GM18867 (cell line): ENCODE measurements around the gene BICRA.
A peak's percentile ranks its signal among the peaks of the same experiment; 100 is the strongest.

Source experiments
- ATAC-seq: cut with Tn5 transposase; IDR thresholded peaks from one replicate; pipeline ENCODE4 v1.9.1; 2021; ENCODE audit warnings: mild to moderate bottlenecking, moderate library complexity; ENCODE audit not compliant: unreplicated experiment

Gene BICRA

DNA sequence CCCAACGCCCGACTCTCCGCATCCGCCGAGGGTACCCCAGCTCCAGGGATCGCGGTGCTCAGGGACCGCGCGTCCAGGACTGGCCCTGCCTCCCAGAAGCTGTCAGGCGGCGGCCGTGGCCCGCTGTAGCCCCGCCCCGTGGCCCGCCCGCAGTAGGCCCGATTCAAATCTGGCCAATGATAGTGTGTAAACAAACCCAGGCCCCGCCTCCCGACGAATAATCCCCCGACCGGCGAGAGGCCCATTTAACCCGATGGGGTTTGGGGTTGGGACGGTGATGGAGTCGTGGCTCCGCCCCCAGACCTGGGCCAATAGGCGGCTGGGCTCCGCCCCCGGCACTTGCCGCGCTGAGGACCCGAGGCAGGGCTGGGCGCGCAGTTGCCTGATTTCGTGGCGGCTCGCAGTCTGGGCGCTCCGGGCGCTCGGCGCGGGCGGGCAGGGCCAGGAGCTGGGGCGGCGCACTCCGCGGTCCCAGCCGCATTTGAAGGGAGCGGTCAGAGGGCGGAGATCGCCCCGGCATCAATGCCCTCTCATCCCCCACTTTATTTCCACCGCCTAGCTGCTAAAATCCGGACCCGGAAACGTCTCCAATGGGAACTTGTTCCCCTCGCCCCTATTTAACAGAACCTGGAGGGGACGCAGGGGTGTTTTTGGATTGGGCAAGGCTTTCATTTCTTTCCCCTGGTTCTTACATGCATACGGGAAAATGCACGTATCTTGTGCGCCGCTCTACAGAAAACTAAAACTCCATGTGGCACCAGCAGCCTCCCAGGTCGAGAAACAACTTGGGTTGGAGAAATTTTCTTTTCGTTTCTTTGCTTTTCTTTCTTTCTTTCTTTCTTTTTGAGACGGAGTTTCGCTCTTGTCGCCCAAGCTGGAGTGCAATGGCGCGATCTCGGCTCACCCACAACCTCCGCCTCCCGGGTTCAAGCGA lies 8.4 kb upstream of the BICRA start:
- ATAC-seq: peak; percentile 94

DNA sequence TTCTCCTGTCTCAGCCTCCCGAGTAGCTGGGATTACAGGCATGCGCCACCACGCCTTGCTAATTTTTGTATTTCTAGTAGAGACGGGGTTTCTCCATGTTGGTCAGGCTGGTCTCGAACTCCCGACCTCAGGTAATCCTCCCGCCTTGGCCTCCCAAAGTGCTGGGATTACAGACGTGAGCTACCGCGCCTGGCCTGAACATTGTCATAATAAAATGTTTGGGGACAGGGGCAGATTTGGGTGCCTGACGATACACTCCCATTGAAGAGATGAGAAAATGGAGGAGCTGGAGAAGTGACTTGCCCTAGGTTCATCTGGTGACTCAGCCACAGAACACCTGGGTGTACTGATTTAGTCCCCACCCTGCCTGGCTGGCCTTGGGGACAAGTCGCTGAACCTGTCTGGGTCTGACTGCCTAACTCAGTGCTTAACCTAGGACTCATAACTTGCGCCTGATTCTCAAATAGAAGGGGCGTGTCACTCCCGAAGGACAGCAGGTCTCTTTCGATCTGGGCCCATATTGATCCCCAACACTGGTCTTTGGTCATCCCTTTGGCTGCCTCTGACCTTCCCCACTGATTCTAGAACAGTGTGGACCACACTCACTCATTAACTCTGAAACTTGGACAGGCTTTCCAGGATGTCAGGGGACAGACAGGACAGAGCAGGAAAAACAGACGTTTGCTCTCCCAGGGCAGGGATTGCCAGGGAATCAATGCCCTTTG lies 7.6 kb upstream of the BICRA start:
- no peak for ATAC-seq

DNA sequence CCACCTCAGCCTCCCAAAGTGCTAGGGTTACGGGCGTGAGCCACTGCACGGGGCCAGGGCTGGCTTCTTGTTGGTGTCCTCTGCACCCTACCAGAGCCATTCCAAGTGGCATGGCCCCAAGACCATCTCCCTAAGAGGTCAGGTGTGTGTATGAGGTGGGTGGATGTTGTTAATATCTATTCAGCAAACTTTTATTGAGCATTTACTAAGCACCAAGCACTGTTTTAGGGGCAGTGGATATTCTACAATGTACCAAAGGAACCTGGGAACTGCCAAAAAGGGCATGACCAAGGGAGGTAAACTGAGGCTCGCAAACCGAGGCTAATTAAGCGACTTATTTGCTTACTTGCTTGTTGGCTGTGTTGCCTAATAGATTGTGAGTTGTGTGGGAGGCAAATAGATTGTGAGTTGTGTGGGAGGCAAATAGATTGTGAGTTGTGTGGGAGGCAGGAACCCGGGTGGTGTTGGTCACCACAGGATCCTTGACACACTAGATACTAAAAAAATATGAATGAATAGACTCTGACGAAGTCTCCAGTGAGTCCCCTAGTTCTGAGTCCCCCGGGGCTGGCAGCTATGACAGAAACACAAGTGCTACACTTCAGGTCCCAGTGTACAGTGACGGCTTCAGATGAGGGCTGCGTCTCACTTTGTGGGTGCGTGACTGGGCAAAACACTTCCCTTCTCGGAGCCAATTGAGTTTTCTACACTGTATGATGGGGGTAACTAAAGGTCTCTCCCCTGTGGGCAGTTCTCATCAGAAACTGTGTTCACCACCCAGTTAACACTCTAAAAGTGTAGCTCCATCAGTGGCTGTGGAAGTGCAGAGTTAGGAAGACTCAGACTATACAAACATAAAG lies 5.0 kb upstream of the BICRA start:
- no peak for ATAC-seq

DNA sequence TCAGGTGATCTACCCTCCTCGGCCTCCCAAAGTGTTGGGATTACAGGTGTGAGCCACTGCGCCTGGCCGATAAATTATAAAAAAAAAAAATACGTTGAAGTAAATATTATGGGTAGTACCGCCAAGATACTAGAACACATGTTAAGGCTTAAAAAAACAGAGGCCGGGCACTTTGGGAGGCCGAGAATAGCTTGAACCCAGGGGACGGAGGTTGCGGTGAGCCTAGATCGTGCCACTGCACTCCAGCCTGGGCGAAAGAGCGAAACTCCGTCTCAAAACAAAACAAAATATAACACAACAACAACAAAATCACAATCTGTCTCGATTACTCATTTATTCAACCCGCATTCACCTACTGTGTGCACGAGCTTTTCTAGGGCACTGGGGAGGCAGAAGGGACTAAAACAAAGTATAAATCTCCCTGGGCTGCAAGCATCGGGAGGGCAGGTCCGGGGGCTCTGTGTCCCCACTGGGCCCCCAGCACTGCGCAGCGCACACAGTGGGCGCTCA lies 1.3 kb upstream of the BICRA start:
- no peak for ATAC-seq

DNA sequence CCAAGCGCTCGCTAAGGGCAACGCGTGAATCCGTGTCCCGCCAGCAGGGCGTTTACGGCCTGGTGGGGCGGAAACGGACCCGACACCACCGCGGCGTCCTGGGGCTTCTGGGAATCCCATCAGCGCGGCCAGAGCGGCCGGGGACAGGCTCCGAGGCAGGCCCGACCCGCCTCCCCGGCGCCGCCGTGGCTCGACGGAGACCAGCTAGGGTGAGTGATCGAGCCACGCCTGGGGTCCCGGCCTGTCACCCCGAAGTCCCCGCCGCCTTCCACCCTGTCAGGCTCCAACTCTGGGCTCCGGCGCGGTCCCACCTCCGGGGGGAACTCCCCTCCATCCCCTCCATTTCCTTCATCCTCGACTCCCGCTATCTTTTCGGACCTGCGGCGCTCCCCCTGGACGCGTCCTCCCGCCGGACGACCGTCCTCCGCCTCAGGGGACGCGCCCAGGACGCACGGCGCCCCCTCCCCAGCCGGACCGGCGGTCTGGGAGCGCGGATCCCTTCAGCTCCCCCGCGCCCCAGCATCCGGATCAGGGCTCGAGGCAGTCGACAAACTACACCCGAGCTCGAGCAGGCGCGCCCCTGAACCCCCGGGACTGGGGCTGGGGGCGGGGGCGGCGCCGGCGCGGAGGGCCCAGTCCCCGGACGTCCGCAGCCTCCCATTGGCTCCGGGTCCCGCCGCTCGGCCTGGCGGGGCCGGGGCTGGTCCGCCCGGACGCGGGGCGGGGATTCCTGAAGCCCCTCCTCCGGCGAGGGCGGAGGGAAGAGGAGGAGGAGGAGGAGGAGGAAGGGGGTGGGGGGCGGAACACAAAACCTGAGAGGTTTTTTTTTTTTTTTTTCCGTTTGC lies 638 bp upstream of the BICRA start:
- peak; percentile 79 for ATAC-seq

GRCh38 chr19:47609906-47610894 lies 1.3 kb downstream of the BICRA start:
- ATAC-seq: no peak

GRCh38 chr19:47610902-47611301 lies 2.0 kb downstream of the BICRA start:
- ATAC-seq: no peak

- ATAC-seq: no peak
These were observed 4.5 kb downstream of the BICRA start for GRCh38 chr19:47613165-47614020.

GRCh38 chr19:47614021-47614295 lies 5.0 kb downstream of the BICRA start:
- ATAC-seq: no peak

DNA sequence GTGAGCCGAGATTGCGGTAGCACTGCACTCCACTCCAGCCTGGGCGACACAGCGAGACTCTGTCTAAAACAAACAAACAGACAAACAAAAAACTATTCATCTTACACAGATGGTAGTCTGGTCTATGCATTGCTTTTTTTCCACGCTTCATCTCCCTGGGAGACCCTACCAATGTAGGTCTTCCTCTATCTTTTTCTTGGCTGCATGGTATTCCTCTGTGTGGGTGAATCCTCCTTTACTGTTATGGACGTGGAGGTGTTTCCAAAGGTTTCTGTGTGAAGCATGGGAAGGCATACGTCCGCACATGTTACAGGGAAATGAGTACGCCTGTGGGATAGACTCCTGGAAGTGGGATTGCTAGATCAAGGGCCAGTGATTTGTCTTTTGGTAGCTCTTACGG lies 5.6 kb downstream of the BICRA start:
- no peak for ATAC-seq

DNA sequence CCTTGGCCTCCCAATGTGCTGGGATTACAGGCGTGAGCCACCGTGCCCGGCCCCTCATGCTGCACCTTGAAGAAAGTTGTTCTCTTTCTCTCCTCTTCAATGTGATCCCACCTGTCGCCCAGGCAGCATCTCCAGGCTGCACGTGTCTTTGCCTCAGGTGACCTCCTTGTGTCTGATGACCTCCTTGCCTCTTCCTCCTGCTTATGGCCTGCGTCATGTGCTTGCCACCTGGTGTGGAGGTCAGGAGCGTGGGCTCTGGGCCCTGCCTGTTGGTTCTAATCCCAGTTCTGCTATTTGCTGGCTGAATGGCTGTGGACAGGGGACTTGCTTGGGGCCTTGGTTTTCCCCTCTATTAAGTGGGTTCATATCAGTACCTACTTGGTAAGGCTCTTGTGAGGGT lies 6.3 kb downstream of the BICRA start:
- no peak for ATAC-seq

- no peak for ATAC-seq
These were observed 6.8 kb downstream of the BICRA start for GRCh38 chr19:47615714-47616113.

DNA sequence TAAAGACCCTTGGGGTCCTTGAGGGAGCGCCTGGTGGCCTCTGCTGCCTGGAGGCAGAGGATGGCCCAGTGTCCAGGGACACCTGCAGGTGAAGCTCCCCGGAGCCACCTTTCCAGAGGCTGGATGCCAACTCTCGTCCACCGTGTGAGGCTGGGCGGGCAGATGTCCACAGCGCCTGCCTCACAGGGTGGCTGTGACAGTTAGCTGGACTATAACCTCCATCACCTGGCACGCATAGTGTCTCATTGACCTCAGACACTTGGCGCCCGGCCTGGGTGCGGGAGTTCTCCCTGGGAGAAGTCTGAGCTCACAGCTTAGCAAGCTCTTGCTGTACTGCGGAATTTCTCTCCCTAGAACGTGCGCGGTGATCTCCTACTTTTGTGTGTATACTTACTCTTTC lies 9.8 kb downstream of the BICRA start:
- ATAC-seq: no peak

- no peak for ATAC-seq
These were observed 10.8 kb downstream of the BICRA start for GRCh38 chr19:47619763-47620162.

DNA sequence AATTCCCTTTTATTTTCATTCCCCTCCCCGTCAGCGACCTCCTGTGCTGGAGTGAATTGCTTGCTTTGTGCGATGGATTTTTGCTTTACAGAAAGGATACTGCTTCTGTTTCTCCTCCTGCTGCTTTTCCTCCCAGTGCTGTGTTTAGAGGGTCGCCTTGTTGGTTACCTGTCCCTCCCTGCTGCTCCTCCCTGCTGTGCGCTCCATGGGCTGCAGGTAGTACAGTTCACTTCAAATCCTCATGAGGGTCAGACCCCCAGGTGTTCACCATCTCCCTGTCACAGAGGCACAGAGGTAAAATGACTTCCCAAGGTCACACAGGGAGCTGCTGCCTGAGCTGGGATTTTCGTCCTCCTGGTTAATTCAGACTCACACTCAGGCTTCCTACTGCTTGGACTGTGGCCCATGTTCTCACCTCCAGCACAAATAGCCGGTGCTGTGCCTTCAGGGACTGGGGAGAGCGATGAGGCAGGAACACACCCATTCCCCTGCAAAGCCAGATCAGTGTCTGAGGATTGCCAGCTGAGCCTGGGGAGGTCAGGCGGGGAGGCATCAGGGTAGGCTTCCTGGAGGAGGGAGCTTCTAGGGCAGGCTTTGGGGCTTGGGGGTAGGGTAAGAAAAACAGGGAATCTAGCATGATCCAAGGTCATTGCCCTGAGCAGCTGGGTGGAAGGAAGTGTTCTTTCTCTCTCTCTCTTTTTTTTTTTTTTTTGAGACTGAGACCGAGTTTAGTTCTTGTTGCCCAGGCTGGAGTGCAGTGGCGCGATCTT lies 14.4 kb downstream of the BICRA start:
- no peak for ATAC-seq

- no peak for ATAC-seq
These were observed 15.0 kb downstream of the BICRA start for GRCh38 chr19:47623921-47624391.

DNA sequence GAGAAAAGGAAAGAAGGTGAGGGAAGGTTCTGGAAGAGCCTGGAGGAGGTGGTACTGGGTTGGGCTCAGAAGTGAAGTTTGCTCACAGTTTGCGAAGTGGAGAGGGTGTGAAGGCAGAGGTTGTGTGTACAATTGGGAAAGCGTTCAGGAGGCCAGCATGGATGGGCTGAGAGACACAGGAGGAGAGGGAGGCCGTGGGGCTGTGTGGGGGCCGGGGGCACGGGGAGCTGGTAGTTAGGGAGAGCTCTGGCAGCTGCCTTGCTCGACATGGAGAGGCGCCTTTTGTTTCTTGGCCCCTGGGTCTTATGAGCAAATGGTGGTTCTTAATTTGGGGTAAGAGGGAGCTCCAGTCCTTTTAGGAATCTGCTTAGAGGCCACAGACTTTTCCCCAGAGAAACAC lies 16.7 kb downstream of the BICRA start:
- no peak for ATAC-seq
